HG03066 (cell line): ENCODE results near the gene HIVEP2.

Experiments used
- ATAC-seq: cut with Tn5 transposase; IDR thresholded peaks from one replicate; pipeline ENCODE4 v1.9.1; 2021; ENCODE audit warnings: low read depth; ENCODE audit not compliant: unreplicated experiment

The HIVEP2 gene

DNA sequence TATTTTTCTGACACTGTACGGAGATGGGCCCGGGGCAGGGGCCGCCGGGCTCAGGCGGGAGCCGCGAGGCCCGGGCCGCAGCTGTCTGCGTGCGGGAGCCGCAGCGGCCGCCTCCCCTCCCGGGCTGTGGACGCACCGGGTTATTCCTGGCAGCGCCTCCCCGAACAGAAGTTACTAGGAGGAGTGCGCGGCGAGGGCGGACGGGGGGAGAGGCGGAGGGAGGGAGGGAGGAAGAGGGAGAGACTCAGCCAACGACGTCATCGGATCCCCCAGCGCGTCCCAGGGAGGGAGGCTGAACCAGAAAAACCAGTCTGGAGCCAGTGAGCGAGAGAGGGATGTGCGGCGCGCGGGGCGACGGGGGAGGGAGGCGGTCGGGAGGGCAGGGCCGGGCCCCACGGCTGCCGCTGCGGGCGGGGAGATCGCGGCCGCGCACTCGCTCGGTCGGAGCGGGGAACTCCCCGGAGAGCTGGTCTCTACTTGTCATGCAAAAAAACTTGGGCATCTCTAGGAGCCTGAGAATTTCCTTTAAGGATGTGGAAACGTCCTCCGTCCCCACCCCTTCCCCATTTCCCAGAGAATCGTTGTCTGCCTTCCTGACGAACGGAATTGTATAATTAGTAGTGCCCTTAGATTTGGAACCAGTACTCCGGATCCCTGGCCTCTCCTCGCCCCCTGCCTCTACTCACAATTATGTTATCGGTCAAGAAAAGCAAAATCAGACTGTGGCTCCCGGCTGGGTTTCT lies 1.4 kb upstream of the HIVEP2 start:
- ATAC-seq = peak; percentile 21

GRCh38 chr6:142945446-142946180 lies 637 bp upstream of the HIVEP2 start:
- ATAC-seq = peak; percentile 6

DNA sequence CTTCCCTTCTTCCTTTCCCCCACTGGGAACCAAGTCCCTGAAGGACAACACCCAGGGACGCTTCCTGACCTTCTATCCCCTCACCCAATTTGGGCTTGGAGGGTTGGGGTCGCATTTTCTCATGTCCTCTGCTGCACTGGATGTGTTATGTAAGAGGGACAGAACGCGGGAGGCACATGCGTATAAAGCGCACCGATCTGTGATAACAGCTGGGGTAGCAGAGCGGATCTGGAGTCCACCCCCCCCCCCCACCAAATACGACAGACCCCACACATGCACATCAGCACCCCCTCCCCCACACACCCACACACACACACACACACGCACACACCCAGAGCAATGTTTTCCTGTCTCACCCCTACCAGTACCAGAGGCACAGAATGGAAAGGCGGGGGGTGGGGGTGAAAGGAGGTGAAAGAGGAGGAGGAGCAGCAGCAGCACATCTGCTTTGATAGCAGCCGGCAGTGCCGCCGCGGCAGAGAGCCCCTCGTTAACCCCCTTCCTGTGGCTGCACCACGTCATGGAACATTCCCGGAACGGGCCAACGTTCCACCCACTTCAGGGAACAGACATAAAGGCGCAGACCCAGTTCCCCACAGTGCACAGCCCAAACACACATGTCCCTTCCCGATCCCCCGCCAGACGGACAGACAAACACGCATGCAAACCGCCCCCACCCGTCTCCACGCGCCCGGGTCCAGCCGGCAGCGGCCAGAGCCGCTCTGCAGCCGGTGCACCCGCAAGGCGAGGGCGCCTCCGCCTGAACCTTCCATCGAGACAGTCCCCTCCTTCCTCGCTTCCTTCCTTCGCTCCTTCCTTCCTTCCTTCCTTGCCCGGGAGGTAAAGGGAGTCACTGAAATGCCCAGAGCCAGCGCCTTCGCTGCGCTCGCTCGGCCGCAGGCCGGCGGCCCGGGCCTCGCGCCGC lies 590 bp downstream of the HIVEP2 start:
- ATAC-seq = no peak

DNA sequence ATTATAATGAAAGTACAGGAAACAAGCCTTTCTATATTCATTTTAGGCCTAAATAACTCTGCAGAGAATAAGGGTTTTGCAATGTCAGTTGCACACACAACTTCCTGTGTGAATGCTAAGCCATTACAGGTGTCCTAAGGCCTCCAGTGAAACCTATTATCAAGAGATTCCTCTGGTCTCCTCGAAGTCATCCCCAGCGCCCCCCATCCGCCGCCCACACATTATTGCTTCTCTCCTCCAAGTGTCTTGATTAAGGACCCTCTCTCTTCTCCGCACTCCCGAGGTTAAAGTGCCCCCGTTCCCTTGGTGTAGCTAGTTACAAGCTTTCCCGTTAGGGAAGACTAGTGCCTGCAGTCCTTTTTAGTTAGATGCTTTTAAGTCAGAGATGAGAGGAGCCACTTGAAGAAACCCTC lies 1.3 kb downstream of the HIVEP2 start:
- ATAC-seq = no peak

DNA sequence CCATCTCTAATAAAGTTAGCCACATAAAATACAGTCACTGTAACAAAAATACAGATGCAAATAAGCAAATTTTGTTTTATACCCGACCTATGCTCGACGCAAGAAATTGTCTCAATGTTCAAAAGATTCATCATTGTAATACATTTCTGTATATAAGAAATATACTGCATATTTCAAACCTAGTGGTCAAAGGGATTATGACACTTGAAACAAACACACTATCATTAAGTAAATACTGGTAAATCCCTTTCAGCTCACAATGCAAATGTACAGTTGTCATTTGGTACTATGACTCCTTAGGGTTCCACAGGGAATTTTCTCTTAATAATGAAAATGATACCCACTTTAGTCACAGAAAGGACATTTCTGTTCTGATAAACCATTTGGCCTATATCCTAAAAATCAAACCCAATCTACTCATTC lies 2.2 kb downstream of the HIVEP2 start:
- no peak for ATAC-seq

DNA sequence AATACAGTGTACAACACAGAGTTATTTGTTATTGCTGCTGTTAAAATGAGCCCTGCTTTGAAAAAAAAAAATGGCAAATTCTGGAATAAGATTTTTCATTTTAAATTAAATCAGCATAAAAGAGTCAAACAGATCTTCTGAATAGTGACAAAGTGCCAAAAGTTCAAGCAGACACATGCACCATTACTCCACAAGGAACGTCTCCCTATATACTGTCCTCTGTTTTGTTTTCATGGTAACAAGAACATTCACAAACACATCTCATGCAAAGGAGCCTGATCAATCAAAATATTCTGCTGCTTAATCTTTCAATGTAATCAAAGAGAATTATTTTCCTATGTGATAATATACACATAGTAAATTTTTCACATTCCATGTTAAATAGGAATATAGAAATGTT lies 2.7 kb downstream of the HIVEP2 start:
- no peak for ATAC-seq

- ATAC-seq = no peak
These were observed 4.0 kb downstream of the HIVEP2 start for GRCh38 chr6:142941018-142941417.

DNA sequence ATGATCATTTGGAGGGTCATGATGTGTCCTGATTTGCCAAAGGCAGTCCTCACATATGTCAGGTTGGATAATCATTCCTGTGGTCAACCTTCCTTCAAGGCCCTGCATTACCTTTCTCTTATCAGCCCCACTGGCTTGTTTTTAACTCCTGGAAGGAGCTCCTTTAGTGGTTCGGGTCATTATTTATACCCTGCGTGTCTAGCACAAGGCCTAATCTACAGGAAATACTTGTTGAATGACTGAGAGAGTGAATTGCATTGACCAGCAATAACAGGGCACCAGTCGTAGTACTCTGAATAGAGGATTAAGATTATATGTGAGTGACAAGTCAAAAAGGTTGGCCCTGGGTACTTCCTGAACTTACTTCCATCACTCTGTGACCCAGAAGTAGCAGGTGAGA lies 4.5 kb downstream of the HIVEP2 start:
- ATAC-seq = no peak

DNA sequence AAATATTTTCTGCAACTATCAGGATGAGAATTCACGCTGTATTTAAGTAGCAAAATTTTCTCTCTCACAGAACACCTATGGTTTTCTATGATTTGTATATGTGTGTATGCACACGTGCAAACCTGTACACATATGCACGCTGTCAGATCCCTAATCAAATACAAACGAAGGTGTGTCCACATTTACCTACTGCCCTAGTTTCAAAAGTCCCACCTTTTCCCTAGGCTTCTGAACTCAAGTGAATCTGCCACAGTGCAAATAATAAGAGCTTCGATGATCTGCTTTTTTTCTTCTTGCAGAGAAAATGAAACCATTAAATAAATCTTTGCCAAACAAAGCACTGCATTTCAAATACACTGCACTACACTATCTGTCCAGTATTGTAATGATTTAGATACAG lies 6.5 kb downstream of the HIVEP2 start:
- ATAC-seq = no peak

DNA sequence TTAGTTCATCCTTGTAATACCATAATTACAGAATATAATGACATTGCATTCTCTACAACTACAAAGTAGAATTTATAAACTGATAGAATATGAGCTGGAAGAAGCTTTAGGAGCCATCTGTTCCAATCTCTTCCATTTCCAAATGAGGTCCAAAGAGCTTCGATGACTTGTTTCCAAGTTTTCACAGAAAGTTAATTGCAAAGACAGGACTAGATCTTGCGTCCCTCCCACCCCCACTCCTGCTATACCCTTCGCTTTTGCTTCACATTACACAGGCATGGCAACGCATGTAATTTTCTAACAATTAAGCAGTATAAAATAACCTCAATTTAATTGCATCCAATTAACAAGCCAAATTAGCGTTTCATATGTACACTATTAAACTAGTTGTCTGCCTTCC lies 7.0 kb downstream of the HIVEP2 start:
- ATAC-seq = no peak

DNA sequence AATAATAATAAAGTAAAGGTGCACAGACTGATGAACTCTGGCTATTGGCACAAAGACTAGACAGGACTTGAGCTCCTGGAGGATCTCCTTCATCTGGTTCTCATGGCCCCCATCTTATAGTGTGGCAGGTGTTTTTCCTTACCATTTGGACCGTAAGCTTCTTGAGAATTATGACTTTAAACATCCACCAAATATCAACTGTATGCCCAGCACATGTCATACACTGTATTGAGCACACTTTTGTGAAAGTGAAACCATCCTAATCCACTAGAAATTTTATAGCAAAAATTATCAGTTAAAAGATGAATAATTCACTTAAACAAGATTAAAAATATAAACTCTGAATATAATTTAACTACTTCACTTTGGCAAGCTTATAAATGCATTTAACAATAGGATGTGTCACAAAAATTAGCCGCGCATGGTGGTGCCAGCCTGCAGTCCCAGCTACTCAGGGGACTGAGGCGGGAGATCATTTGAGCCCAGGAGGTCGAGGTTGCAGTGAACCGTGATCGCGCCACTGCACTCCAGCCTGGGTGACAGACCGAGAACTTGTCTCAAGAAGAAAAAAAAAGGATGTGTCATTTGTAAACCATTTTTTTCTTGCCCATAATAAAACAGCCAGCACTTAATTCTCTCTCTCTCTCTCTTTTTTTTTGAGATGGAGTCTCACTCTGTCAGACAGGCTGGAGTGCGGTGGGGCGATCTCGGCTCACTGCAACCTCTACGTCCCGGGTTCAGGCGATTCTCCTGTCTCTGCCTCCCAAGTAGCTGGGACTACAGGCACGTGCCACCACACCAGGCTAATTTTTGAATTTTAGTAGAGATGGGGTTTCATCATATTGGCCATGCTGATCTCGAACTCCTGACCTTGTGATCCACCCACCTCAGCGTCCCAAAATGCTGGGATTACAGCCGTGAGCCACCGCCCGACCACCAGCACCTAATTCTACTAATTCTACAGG lies 9.1 kb downstream of the HIVEP2 start:
- ATAC-seq = no peak

GRCh38 chr6:142934599-142934998 lies 10.4 kb downstream of the HIVEP2 start:
- no peak for ATAC-seq

GRCh38 chr6:142934106-142934505 lies 10.9 kb downstream of the HIVEP2 start:
- no peak for ATAC-seq

GRCh38 chr6:142933701-142934100 lies 11.3 kb downstream of the HIVEP2 start:
- no peak for ATAC-seq

DNA sequence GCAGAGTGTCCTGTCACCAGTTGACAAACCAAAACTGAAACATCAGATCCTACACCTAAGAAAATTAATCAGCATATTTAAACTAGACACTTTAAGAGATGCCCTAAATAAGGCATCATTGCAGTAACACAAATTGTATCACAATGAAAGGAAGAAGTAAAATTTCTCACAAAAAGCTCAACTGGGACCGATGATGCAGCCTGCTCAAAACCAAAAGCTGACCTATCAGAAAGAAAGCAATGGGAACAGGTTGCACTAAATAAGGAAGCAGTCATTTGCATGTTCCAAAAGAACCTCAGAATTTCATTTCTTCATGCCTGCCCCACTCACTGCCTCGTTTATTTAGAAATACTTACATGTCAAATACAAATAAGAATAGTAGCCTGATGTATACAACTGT lies 12.1 kb downstream of the HIVEP2 start:
- ATAC-seq = no peak

- ATAC-seq = no peak
These were observed 15.1 kb downstream of the HIVEP2 start for GRCh38 chr6:142929751-142930358.

GRCh38 chr6:142927904-142928303 lies 17.1 kb downstream of the HIVEP2 start:
- ATAC-seq = no peak

DNA sequence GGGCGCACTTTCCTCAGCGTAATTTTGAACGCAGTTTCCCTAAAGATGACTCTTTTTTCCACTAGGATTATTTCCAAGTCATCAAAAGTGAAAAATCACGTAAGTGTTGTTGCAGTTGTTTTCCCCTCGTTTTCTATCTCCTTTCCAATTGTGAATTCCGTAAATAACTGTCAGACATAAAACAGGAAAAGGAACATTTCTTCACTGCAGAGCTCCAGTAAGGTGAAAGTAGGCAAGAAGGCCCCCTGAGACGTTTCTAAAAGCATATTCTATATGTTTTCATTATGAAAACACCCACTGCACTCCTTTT lies 17.8 kb downstream of the HIVEP2 start:
- no peak for ATAC-seq

DNA sequence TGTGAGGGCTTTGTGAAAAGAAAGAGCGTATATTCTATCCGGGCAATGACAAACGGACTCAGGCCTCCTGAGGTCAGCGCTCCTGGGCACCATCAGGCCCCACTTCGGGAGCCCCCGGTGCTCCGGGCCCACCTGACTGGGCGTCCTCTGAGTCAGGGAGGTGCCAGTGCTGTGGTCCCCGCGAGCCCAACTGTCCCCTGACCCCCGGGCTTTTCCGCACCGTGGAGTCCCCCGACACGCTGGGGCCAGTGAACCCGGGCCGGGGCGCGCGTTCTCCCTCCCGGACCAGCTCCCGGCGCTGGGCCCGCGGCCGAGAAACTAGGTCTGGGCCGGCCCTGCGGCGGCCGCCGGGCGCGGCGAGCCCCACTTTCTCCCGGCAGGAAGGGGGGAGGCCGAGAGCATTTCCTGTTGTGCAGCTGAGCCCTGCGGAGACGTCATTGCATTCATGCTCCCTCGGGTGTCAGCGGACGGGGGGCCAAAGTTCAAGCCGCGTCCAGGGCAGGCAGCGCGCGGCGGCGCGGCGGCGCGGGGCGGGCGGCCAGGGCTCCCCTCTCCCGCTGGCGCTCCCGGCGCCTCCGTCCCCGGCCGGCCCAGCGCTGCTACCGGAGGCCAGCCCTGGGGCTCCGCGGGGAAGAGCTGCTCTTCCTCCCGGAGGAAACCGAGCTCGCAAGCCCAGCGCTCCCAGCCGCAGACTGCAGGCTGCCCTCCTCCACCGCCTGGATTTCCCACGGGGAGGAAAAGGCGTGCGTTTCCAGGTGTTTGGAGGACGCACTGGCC lies 18.3 kb downstream of the HIVEP2 start:
- ATAC-seq = peak; percentile 91
